Pancreas (tissue), 10 donors: ENCODE measurements around the gene GREB1L. TPM values are rescaled to one million over a fixed set of nuclear protein-coding genes. Genes with fewer than 3 reads are reported as not detected.
"Not testable (repeated sequence)": the region's sequence is repeated elsewhere in the genome, so short reads cannot be mapped to it uniquely, and the experiment has no call there.

Experiments used
- ATAC-seq, 4 donors: fragments of 200-7000 bp; cut with Tn5 transposase; one replicate each; pipeline versions ENCODE4 v1.8.0 to v1.9.1; 2020; ENCODE audit warnings: mild to moderate bottlenecking in 4 of 4, moderate library complexity in 4 of 4
- DNase-seq, 6 donors: peaks; one replicate each; pipeline ENCODE4 v3.0.0-alpha.2; 2020
- FAIRE-seq: peaks from 2 replicates; lab custom pipeline; 2012; peaks lifted over from hg19 to GRCh38; lab: Jason Lieb, UNC
- H3K27ac ChIP-seq, 4 donors: fragments of 200-600 bp; sonication (generic); 1 replicate in 3 of 4; 2 replicates in 1 of 4; pipeline versions ENCODE4 v1.5.0 to v1.8.0; 2020
- H3K27me3 ChIP-seq, 4 donors: fragments of 200-600 bp; one replicate each; pipeline ENCODE4 v1.8.0; 2021
- H3K36me3 ChIP-seq, 3 donors: fragments of 200-600 bp; sonication (generic) in 1 of 3; one replicate each; pipeline versions ENCODE4 v1.5.0 to v1.8.0; 2020 to 2021
- H3K4me1 ChIP-seq, 3 donors: fragments of 200-600 bp; one replicate each; pipeline ENCODE4 v1.8.0; 2021
- H3K4me3 ChIP-seq, 4 donors: fragments of 200-600 bp; sonication (generic) in 2 of 4; one replicate each; pipeline versions ENCODE4 v1.5.0 to v1.8.0; 2020 to 2021
- H3K9me3 ChIP-seq, 4 donors: fragments of 200-600 bp; one replicate each; pipeline ENCODE4 v1.8.0; 2021
- WGBS, 2 donors: extraction: QIAGEN DNeasy Blood & Tissue Kit; methylation state at CpG; one replicate each; pipeline ENCODE4 v1.1.7; 2013; 5-methylcytosine and 5-hydroxymethylcytosine counted together
- intact Hi-C, 3 donors: fragments of 100-400 bp; cut with DNase I; formaldehyde crosslinking; loops; one replicate each; pipeline versions ENCODE4 v1.11.1 to v1.14.2; 2022
- polyA plus RNA-seq, 2 donors: library from polyadenylated mRNA; stranded (reverse); fragments of 200-250 nt; gene quantifications; one replicate each; pipeline ENCODE4 v1.2.3, GENCODE V29; 2013
- total RNA-seq, 6 donors: library from RNA; stranded (reverse); fragmentation: NEBNext Ultra II Directional in 4 of 6; extraction: Animal tissue kit (Norgen Biotek cat#: 25700) in 4 of 6; gene quantifications; one replicate each; pipeline versions ENCODE4 v1.2.1 to v1.2.4, GENCODE V29; 2021 to 2023
- TF ChIP-seq, protein P1 (sequence below), 4 donors: fragments of 200-600 bp; sonication (generic) in 3 of 4; IDR thresholded peaks; one replicate each; pipeline versions ENCODE4 v1.5.0 to v1.8.0; 2021; ENCODE audit warnings: antibody characterized with exemption in 4 of 4
- donor health status: healthy with polysubstance abuse.
- donor health status: DM: no; HTN: no; CAD: no; lungs with moderate emphysema.
- donor health status: DM: no; HTN: no; CAD: no.
- donor health status: control.
- donor health status: control.
- donor health status: Bipolar disorder and iron deficiency.
- donor health status: DM: yes; HTN: yes; CAD: no.
- donor health status: DM: no; HTN: no; CAD: no.
- donor health status: DM: no; HTN: no; CAD: no.
- donor health status: DM: yes; HTN: yes; CAD: no.

The GREB1L gene
- total and polyA plus RNA-seq, 8 donors: 0.03 to 0.34 (median 0.19) TPM; not detected in 2

DNA sequence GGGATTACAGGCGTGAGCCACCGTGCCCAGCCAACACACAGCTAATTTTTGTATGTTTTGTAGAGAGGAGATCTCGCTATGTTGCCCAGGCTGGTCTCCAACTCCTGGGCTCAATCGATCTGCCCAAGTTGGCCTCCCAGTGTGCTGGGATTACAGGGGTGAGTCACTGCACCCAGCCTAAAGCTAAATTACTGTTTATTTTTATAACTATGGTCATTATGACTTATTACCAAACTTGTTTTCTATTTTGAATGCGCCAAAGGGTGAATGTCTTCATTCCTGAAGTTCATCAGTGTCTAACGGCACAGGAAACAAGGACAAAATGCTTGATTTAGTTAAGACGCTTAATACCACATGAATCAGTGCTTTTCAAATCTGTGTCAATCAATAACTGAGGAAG, 38.9 kb upstream of the GREB1L start:
- Histone ChIP-seq H3K4me1 (no peaks in the 10 kb centered on the region), H3K27ac (no peak overlapping the region), H3K36me3 (no peaks in the 10 kb centered on the region), H3K27me3 (no peaks in the 10 kb centered on the region), H3K9me3 (no peaks in the 10 kb centered on the region), H3K4me3 (no peak overlapping the region)
- TF ChIP-seq, protein P1, sequence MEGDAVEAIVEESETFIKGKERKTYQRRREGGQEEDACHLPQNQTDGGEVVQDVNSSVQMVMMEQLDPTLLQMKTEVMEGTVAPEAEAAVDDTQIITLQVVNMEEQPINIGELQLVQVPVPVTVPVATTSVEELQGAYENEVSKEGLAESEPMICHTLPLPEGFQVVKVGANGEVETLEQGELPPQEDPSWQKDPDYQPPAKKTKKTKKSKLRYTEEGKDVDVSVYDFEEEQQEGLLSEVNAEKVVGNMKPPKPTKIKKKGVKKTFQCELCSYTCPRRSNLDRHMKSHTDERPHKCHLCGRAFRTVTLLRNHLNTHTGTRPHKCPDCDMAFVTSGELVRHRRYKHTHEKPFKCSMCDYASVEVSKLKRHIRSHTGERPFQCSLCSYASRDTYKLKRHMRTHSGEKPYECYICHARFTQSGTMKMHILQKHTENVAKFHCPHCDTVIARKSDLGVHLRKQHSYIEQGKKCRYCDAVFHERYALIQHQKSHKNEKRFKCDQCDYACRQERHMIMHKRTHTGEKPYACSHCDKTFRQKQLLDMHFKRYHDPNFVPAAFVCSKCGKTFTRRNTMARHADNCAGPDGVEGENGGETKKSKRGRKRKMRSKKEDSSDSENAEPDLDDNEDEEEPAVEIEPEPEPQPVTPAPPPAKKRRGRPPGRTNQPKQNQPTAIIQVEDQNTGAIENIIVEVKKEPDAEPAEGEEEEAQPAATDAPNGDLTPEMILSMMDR (IDR thresholded peaks at IDR 0.05): no peak
- no peak for ATAC-seq
- WGBS, 2 donors: 83 to 91% methylated on average over 7 of the region's 7 CpGs
- DNase-seq: no peak
- intact Hi-C loops: no loop called here
- FAIRE-seq: no peak

DNA sequence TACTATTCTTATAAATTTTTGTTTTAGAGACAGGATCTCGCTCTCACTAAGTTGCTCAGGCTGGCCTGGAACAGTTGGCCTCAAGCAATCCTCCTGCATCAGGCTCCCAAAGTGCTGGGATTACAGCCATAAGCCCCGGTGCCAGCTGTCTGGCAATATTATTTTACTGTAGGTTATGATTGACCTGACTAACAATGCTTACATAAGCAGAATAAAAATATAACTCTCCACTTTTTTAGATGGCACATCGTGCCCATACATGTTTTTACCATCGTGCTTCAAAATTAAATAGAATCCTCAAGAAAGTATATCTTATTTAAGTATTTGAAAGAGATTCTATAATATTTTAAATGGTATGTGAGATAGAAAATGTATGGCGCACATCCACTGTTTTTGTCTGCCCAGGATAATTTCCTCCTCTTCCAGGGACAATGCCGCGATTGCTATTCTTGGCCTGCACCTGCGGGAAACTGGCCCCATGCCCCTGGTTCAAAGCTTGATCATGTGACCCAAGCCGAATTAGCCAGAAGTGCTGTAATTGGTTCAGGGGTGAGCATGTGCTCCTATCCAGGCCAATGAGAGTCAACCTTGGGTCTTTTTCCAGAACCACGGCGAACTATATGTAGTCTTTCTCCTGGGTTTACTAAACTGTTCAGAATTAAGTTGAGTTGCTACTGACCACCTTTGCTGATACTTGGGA, 38.3 kb upstream of the GREB1L start:
- Histone ChIP-seq H3K4me1 (no peaks in the 10 kb centered on the region), H3K27me3 (no peaks in the 10 kb centered on the region), H3K27ac (no peak overlapping the region), H3K4me3 (no peak overlapping the region), H3K9me3 (no peaks in the 10 kb centered on the region), H3K36me3 (no peaks in the 10 kb centered on the region)
- 84 to 88% methylated on average over 11 of the region's 11 CpGs for WGBS, 2 donors
- TF ChIP-seq, protein P1 (IDR thresholded peaks at IDR 0.05): no peak
- intact Hi-C loops: no loop called here
- DNase-seq (no peak), ATAC-seq (no peak), FAIRE-seq (no peak)

DNA sequence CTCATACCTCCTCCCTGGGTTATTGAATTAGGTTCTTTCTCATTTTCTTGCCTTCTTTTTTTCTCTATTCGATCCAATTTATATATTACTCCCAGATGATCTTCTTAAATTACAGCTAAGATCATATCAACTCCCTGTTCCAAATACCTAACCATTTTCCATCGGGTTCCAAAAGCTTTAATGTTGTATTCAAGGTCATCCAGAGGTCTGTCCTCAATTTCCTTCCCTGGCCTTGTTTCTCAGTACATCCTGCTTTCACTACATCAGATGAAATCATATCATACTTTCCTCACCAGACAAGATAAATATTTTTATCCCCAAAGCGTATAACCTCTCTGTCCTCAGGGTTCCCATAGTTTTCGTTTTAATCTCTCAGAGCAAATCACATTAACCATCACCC, 36.3 kb upstream of the GREB1L start:
- Histone ChIP-seq H3K4me1 (no peaks in the 10 kb centered on the region), H3K27ac (no peak overlapping the region), H3K4me3 (no peak overlapping the region), H3K36me3 (no peaks in the 10 kb centered on the region), H3K9me3 (no peaks in the 10 kb centered on the region), H3K27me3 (no peaks in the 10 kb centered on the region)
- no peak for ATAC-seq
- no peak for DNase-seq
- intact Hi-C loops: no loop called here
- WGBS, 2 donors: 50 to 60% methylated on average over 4 of the region's 4 CpGs
- FAIRE-seq: no peak
- TF ChIP-seq, protein P1 (IDR thresholded peaks at IDR 0.05): no peak

DNA sequence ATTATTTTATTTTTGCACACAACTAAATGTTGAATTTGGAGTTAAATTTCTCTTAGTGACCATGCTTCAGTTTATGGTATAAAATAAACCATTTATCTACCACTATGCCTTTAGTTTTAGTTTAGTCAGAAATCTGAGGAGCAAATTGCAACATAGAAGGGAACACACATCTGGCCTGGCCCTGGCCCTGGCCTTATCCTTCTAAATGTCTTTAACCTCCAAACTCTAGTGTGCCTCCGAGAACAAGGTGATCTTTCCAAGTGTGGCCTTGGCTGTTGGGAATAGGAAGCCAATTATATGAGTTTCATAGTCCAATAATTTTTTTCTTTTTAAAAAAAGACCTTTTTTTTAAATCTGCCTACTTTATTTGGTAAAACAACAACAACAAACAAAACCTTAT, 31.8 kb upstream of the GREB1L start:
- no peaks in the 10 kb centered on the region for H3K9me3 ChIP-seq
- no peaks in the 10 kb centered on the region for H3K4me1 ChIP-seq
- no peaks in the 10 kb centered on the region for H3K36me3 ChIP-seq
- no peak overlapping the region for H3K4me3 ChIP-seq
- H3K27me3 ChIP-seq: no peaks in the 10 kb centered on the region
- FAIRE-seq: no peak
- intact Hi-C loops: no loop called here
- no peak overlapping the region for H3K27ac ChIP-seq
- 79 to 96% methylated on average over 1 of the region's 1 CpG for WGBS, 2 donors
- TF ChIP-seq, protein P1 (IDR thresholded peaks at IDR 0.05): no peak
- DNase-seq: no peak
- no peak for ATAC-seq

DNA sequence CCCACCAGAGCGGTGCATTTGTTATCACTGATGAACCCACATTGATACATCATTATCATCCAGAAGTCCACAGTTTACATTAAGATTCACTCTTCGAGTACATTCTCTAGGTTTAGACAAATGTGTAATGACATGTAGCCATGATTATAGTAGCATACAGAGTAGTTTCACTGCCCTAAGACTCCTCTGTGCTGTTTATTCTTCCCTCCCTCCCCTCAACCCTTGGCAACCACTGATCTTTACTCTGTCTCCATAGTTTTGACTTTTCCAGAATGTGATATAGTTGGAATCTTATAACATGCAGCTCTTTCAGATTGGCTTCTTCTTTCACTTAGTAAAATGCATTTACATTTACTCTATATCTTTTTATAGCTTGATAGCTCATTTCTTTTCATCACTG, 31.2 kb upstream of the GREB1L start:
- no peaks in the 10 kb centered on the region for H3K27me3 ChIP-seq
- H3K4me1 ChIP-seq: no peaks in the 10 kb centered on the region
- DNase-seq (no peak), FAIRE-seq (no peak), ATAC-seq (no peak)
- H3K4me3 ChIP-seq: no peak overlapping the region
- no peak overlapping the region for H3K27ac ChIP-seq
- 71 to 79% methylated on average over 2 of the region's 2 CpGs for WGBS, 2 donors
- intact Hi-C loops: no loop called here
- TF ChIP-seq, protein P1 (IDR thresholded peaks at IDR 0.05): no peak
- no peaks in the 10 kb centered on the region for H3K36me3 ChIP-seq
- H3K9me3 ChIP-seq: no peaks in the 10 kb centered on the region

DNA sequence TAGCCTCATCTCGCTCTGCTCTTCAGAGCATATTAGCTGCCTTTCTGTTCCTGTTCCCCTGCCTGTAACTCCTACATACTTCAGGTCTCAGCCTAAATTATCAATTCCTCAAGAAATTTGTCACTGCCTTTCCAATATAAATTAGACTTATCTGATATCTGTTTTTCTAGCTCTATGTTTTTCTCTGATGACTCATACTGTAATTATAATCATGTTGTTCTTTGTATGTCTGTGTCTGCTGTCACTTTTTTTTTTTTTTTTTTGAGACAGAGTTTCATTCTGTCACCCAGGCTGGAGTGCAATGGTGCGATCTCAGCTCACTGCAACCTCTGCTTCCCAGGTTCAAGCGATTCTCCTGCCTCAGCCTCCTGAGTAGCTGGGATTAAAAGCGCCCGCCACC, 27.6 kb upstream of the GREB1L start:
- intact Hi-C loops, H3K4me3 ChIP-seq, H3K4me1 ChIP-seq, H3K27me3 ChIP-seq, DNase-seq, ATAC-seq, H3K27ac ChIP-seq, H3K36me3 ChIP-seq, FAIRE-seq, H3K9me3 ChIP-seq: not testable (repeated sequence)
- WGBS, 2 donors: 93 to 95% methylated on average over 5 of the region's 5 CpGs
